ENCODE measurements around the gene STK32C. TPM values are rescaled to one million over a fixed set of nuclear protein-coding genes. Genes with fewer than 3 reads are reported as not detected.
"Not testable (repeated sequence)": the region's sequence is repeated elsewhere in the genome, so short reads cannot be mapped to it uniquely, and the experiment has no call there.

STK32C gene
- total RNA-seq, 1 experiment from 2014 or later: 22.5 TPM

- DNase-seq (ENCODE audit: low read depth): no peak
- in situ Hi-C loops (cut with HindIII; ENCODE audit: low pct_unique_long_range_greater_than_20kb, low sequenced_read_pairs): no loop called here
Observed at GRCh38 chr10:132341781-132342180, 34.0 kb upstream of the STK32C start.

GRCh38 chr10:132341017-132341416 is 33.3 kb upstream of the STK32C start:
- DNase-seq (ENCODE audit: low read depth): no peak
- in situ Hi-C loops (cut with HindIII; ENCODE audit: low pct_unique_long_range_greater_than_20kb, low sequenced_read_pairs): no loop called here

GRCh38 chr10:132339276-132339675 is 31.5 kb upstream of the STK32C start:
- in situ Hi-C loops (cut with HindIII; ENCODE audit: low pct_unique_long_range_greater_than_20kb, low sequenced_read_pairs): no loop called here

GRCh38 chr10:132338876-132339275 is 31.1 kb upstream of the STK32C start:
- in situ Hi-C loops (cut with HindIII; ENCODE audit: low pct_unique_long_range_greater_than_20kb, low sequenced_read_pairs): no loop called here
- no peak for DNase-seq (ENCODE audit: low read depth)

More at GRCh38 chr10:132339276-132339675, 31.5 kb upstream of the STK32C start:
- DNase-seq (ENCODE audit: low read depth): no peak

GRCh38 chr10:132337854-132338253 is 30.1 kb upstream of the STK32C start:
- in situ Hi-C loops (cut with HindIII; ENCODE audit: low pct_unique_long_range_greater_than_20kb, low sequenced_read_pairs); DNase-seq (ENCODE audit: low read depth): not testable (repeated sequence)

- in situ Hi-C loops (cut with HindIII; ENCODE audit: low pct_unique_long_range_greater_than_20kb, low sequenced_read_pairs): no loop called here
- DNase-seq (ENCODE audit: low read depth): no peak
Observed at GRCh38 chr10:132336919-132337407, 29.2 kb upstream of the STK32C start.

GRCh38 chr10:132336064-132336746 is 28.5 kb upstream of the STK32C start:
- in situ Hi-C loops (cut with HindIII; ENCODE audit: low pct_unique_long_range_greater_than_20kb, low sequenced_read_pairs): no loop called here
- no peak for DNase-seq (ENCODE audit: low read depth)

GRCh38 chr10:132335189-132336063 is 27.7 kb upstream of the STK32C start:
- in situ Hi-C loops (cut with HindIII; ENCODE audit: low pct_unique_long_range_greater_than_20kb, low sequenced_read_pairs): no loop called here
- DNase-seq (ENCODE audit: low read depth): no peak

GRCh38 chr10:132334631-132335188 is 27.0 kb upstream of the STK32C start:
- no peak for DNase-seq (ENCODE audit: low read depth)
- in situ Hi-C loops (cut with HindIII; ENCODE audit: low pct_unique_long_range_greater_than_20kb, low sequenced_read_pairs): no loop called here

- in situ Hi-C loops (cut with HindIII; ENCODE audit: low pct_unique_long_range_greater_than_20kb, low sequenced_read_pairs): no loop called here
- DNase-seq (ENCODE audit: low read depth): no peak
Observed at GRCh38 chr10:132333386-132333785, 25.6 kb upstream of the STK32C start.

- DNase-seq (ENCODE audit: low read depth): no peak
Observed at GRCh38 chr10:132332433-132332754, 24.6 kb upstream of the STK32C start.

GRCh38 chr10:132331601-132332432 is 24.1 kb upstream of the STK32C start, which contains the start of gene LRRC27:
LRRC27 (plus strand) TSS chr10:132332193; CDS start chr10:132333525, 1,332 bp downstream.
- DNase-seq (ENCODE audit: low read depth): peak; percentile 95
- in situ Hi-C loops (cut with HindIII; ENCODE audit: low pct_unique_long_range_greater_than_20kb, low sequenced_read_pairs): no loop called here

More at GRCh38 chr10:132332433-132332754, 24.6 kb upstream of the STK32C start:
- in situ Hi-C loops (cut with HindIII; ENCODE audit: low pct_unique_long_range_greater_than_20kb, low sequenced_read_pairs): no loop called here

GRCh38 chr10:132330486-132330833 is 22.7 kb upstream of the STK32C start:
- in situ Hi-C loops (cut with HindIII; ENCODE audit: low pct_unique_long_range_greater_than_20kb, low sequenced_read_pairs): no loop called here

GRCh38 chr10:132329565-132330485 is 22.1 kb upstream of the STK32C start:
- in situ Hi-C loops (cut with HindIII; ENCODE audit: low pct_unique_long_range_greater_than_20kb, low sequenced_read_pairs): no loop called here
- DNase-seq (ENCODE audit: low read depth): peak; percentile 70

More at GRCh38 chr10:132330486-132330833, 22.7 kb upstream of the STK32C start:
- no peak for DNase-seq (ENCODE audit: low read depth)

GRCh38 chr10:132328738-132329137 is 21.0 kb upstream of the STK32C start:
- in situ Hi-C loops (cut with HindIII; ENCODE audit: low pct_unique_long_range_greater_than_20kb, low sequenced_read_pairs): no loop called here
- DNase-seq (ENCODE audit: low read depth): no peak

- in situ Hi-C loops (cut with HindIII; ENCODE audit: low pct_unique_long_range_greater_than_20kb, low sequenced_read_pairs): no loop called here
- no peak for DNase-seq (ENCODE audit: low read depth)
Observed at GRCh38 chr10:132328106-132328505, 20.4 kb upstream of the STK32C start.

GRCh38 chr10:132326925-132327324 is 19.2 kb upstream of the STK32C start:
- in situ Hi-C loops (cut with HindIII; ENCODE audit: low pct_unique_long_range_greater_than_20kb, low sequenced_read_pairs): no loop called here
- DNase-seq (ENCODE audit: low read depth): peak; percentile 50

All from Caki2 (cell line).